Loucy (cell line): ENCODE results near the gene KRT80.

ENCODE experiments used
- H2AFZ ChIP-seq: fragments of 200-600 bp; sonication (generic); 2 replicates; pipeline ENCODE4 v1.6.0; 2016; ENCODE audit warnings: antibody characterized with exemption, mild to moderate bottlenecking, low read length, moderate library complexity
- H3F3A ChIP-seq: fragments of 200-600 bp; 2 replicates; pipeline ENCODE4 v1.6.0; 2016; ENCODE audit warnings: antibody characterized with exemption, low read depth, mild to moderate bottlenecking
- H3K27me3 ChIP-seq: fragments of 200-600 bp; sonication (generic); 2 replicates; pipeline ENCODE4 v1.6.1; 2014; ENCODE audit warnings: low read length, mild to moderate bottlenecking; ENCODE audit not compliant: insufficient read depth, poor library complexity, severe bottlenecking
- H3K36me3 ChIP-seq: fragments of 200-600 bp; sonication (generic); 2 replicates; pipeline ENCODE4 v1.6.1; 2016; ENCODE audit warnings: low read length; ENCODE audit not compliant: insufficient read depth
- H3K4me1 ChIP-seq: fragments of 200-600 bp; sonication (generic); 2 replicates; pipeline ENCODE4 v1.5.1; 2014; ENCODE audit warnings: low read length, mild to moderate bottlenecking; ENCODE audit not compliant: insufficient read depth, poor library complexity, severe bottlenecking
- H3K4me2 ChIP-seq: fragments of 200-600 bp; sonication (generic); 2 replicates; pipeline ENCODE4 v1.6.0; 2014; ENCODE audit warnings: antibody characterized with exemption, low read length, low read depth, mild to moderate bottlenecking; ENCODE audit not compliant: poor library complexity, severe bottlenecking
- H3K4me3 ChIP-seq: fragments of 200-600 bp; sonication (generic); 2 replicates; pipeline ENCODE4 v1.5.1; 2014; ENCODE audit warnings: low read length, mild to moderate bottlenecking, mixed read lengths; ENCODE audit not compliant: poor library complexity, severe bottlenecking
- H3K79me2 ChIP-seq: fragments of 200-600 bp; sonication (generic); 2 replicates; pipeline ENCODE4 v1.6.1; 2014; ENCODE audit warnings: low read length; ENCODE audit not compliant: insufficient read depth
- H3K9ac ChIP-seq: fragments of 200-600 bp; sonication (generic); 2 replicates; pipeline ENCODE4 v1.6.0; 2014; ENCODE audit warnings: mild to moderate bottlenecking, low read depth, low read length, moderate library complexity; ENCODE audit not compliant: poor library complexity, severe bottlenecking
- H3K9me2 ChIP-seq: fragments of 200-600 bp; sonication (generic); replicated peaks from 2 replicates; pipeline ENCODE4 v1.6.1; 2016; ENCODE audit warnings: low read depth, low read length, mixed read lengths
- H3K9me3 ChIP-seq: fragments of 200-600 bp; sonication (generic); 2 replicates; pipeline ENCODE4 v1.6.1; 2014; ENCODE audit warnings: mild to moderate bottlenecking, antibody characterized with exemption, low read length, low read depth; ENCODE audit not compliant: insufficient read depth
- H4K20me1 ChIP-seq: fragments of 200-600 bp; sonication (generic); 2 replicates; pipeline ENCODE4 v1.6.0; 2014; ENCODE audit warnings: antibody characterized with exemption, low read length, mild to moderate bottlenecking; ENCODE audit not compliant: insufficient read depth, poor library complexity, severe bottlenecking
- CTCF ChIP-seq: fragments of 200-600 bp; sonication (generic); conservative IDR thresholded peaks from 2 replicates; pipeline ENCODE4 v1.5.1; 2014; ENCODE audit warnings: mild to moderate bottlenecking, antibody characterized with exemption, low read length
- EZH2phosphoT487 ChIP-seq: fragments of 200-600 bp; IDR thresholded peaks from 2 replicates; pipeline ENCODE4 v1.6.1; 2018; ENCODE audit warnings: antibody characterized with exemption, mild to moderate bottlenecking, moderate library complexity, borderline replicate concordance

The KRT80 gene

GRCh38 chr12:52204095-52204930 is 12.5 kb upstream of the KRT80 start:
- Histone ChIP-seq H3K4me3 (no peak overlapping the region), H3K9ac (no peak overlapping the region), H2AFZ (no peak overlapping the region), H3F3A (no peaks in the 10 kb centered on the region), H3K9me2 (no peaks in the 10 kb centered on the region), H4K20me1 (no peaks in the 10 kb centered on the region), H3K79me2 (no peaks in the 10 kb centered on the region), H3K4me1 (no peaks in the 10 kb centered on the region), H3K9me3 (no peaks in the 10 kb centered on the region), H3K4me2 (no peak overlapping the region), H3K27me3 (no peaks in the 10 kb centered on the region), H3K36me3 (no peaks in the 10 kb centered on the region)
- TF ChIP-seq CTCF (no peak), EZH2phosphoT487 (no peak)

DNA sequence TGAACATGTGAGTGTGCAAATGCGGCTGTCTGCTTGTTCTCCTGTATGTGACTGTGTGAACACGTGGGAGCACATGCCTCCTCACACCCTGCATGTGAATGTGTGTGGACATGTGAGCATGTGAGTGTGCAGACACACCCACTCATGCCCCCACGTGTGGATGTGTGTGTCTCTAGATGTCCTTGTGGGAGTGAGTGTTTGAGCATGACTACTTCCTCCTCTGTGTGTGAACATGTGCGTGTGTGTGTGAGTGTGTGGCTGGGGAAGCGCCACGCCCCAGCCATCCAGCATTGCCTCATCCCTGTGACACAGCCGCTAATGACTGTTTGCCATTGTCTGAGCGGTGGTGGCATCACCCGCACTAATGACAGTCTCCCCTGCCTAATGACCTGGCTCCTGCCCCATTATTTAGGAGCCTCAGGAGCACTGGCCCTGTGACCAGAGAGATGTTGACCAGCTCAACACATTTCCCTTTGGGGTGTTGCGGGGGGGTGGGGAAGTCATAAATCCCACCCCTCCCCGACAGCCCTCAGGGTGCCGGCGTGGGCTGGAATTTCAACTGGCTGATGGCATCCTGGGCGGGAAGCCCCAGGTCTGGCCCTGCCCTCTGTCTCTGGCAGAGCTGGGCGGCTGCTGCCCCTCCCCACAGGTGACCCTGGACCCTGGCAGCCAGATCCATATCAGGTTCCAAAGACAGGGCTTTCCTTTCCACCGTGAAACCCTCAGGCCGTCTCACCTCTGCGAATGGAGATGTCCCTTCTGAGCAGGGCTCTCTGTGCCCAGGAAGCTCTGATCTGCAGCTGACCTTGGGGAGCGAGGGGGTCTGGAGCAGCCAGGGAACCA is 11.5 kb upstream of the KRT80 start:
- H3K4me2 ChIP-seq = no peak overlapping the region
- no peak overlapping the region for H3K9ac ChIP-seq

More for the DNA sequence above, 11.5 kb upstream of the KRT80 start:
- no peaks in the 10 kb centered on the region for H3K79me2 ChIP-seq
- H4K20me1 ChIP-seq = no peaks in the 10 kb centered on the region
- no peak for TF ChIP-seq CTCF
- no peak for TF ChIP-seq EZH2phosphoT487
- H3K9me3 ChIP-seq = no peaks in the 10 kb centered on the region
- no peaks in the 10 kb centered on the region for H3F3A ChIP-seq
- no peak overlapping the region for H3K4me3 ChIP-seq
- no peaks in the 10 kb centered on the region for H3K36me3 ChIP-seq
- H2AFZ ChIP-seq = no peak overlapping the region
- H3K27me3 ChIP-seq = no peaks in the 10 kb centered on the region
- H3K4me1 ChIP-seq = no peaks in the 10 kb centered on the region
- H3K9me2 ChIP-seq = no peaks in the 10 kb centered on the region
